Body of pancreas (tissue), 4 donors: ENCODE results near the gene OR6K3.

Source experiments
- POLR2A ChIP-seq, 3 donors: fragments of 450-650 bp; IDR thresholded peaks; one replicate each; pipeline ENCODE4 v1.6.1; 2016; ENCODE audit warnings: antibody characterized with exemption in 3 of 3, mild to moderate bottlenecking in 2 of 3
- TF ChIP-seq, protein P1 (sequence below), 7 experiments: fragments of 450-650 bp in 4 of 7; fragments of 200-600 bp in 3 of 7; sonication (generic) in 3 of 7; IDR thresholded peaks; one replicate each; pipeline ENCODE4 v1.5.1; 2016 to 2019; ENCODE audit warnings: antibody characterized with exemption in 7 of 7

DNA sequence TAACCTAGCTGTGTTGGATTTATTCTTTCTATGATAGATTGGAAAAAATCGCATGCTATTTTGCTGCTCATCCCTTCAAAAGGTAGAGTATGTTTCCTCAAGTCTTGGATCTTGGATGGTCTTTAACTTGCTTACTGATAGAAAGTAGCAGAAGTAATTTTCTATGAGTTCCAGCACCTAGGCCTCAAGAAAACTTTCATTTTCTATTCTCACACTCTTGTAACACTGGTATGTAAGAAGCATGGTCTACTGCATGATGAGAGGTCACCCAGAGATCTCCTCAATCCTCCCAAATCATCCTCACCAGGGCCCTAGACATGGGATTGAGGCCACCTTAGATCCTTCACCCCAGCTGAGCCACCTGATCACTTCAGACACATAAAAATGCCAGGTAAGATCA is 41.2 kb downstream of the OR6K3 start:
- TF ChIP-seq, protein P1, sequence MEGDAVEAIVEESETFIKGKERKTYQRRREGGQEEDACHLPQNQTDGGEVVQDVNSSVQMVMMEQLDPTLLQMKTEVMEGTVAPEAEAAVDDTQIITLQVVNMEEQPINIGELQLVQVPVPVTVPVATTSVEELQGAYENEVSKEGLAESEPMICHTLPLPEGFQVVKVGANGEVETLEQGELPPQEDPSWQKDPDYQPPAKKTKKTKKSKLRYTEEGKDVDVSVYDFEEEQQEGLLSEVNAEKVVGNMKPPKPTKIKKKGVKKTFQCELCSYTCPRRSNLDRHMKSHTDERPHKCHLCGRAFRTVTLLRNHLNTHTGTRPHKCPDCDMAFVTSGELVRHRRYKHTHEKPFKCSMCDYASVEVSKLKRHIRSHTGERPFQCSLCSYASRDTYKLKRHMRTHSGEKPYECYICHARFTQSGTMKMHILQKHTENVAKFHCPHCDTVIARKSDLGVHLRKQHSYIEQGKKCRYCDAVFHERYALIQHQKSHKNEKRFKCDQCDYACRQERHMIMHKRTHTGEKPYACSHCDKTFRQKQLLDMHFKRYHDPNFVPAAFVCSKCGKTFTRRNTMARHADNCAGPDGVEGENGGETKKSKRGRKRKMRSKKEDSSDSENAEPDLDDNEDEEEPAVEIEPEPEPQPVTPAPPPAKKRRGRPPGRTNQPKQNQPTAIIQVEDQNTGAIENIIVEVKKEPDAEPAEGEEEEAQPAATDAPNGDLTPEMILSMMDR (IDR thresholded peaks at IDR 0.05) = no peak
- no peak for TF ChIP-seq POLR2A (IDR thresholded peaks at IDR 0.05)
